WERI-Rb-1 (cell line): Measurements from ENCODE around the gene PRRX2.

Experiments
- DNase-seq: peaks from one replicate; pipeline ENCODE4 v3.0.0-alpha.2; 2020
- H3K27ac ChIP-seq: fragments of 250-450 bp; sonication (Bioruptor Pico); 2 replicates; pipeline ENCODE4 v1.5.1; 2020; ENCODE audit warnings: mild to moderate bottlenecking, moderate library complexity
- H3K27me3 ChIP-seq: fragments of 250-450 bp; sonication (Bioruptor Pico); 2 replicates; pipeline ENCODE4 v1.5.1; 2021; ENCODE audit warnings: mild to moderate bottlenecking, low read depth, moderate library complexity; ENCODE audit not compliant: insufficient read depth, severe bottlenecking
- H3K36me3 ChIP-seq: fragments of 250-450 bp; sonication (Bioruptor Pico); 2 replicates; pipeline ENCODE4 v1.5.1; 2020; ENCODE audit warnings: mild to moderate bottlenecking, moderate library complexity
- H3K4me3 ChIP-seq: 2 replicates; pipeline ENCODE4 v1.5.1; 2011; ENCODE audit warnings: low read depth, mild to moderate bottlenecking, control low read depth, low read length
- H3K9me3 ChIP-seq: fragments of 250-450 bp; sonication (Bioruptor Pico); 2 replicates; pipeline ENCODE4 v1.5.1; 2021; ENCODE audit warnings: mild to moderate bottlenecking, moderate library complexity; ENCODE audit not compliant: severe bottlenecking
- TF ChIP-seq, protein P1 (sequence below): IDR thresholded peaks from 2 replicates; pipeline ENCODE4 v1.5.1; 2011; ENCODE audit warnings: low read depth, mild to moderate bottlenecking, control low read depth, inconsistent platforms, low read length

The PRRX2 gene

DNA sequence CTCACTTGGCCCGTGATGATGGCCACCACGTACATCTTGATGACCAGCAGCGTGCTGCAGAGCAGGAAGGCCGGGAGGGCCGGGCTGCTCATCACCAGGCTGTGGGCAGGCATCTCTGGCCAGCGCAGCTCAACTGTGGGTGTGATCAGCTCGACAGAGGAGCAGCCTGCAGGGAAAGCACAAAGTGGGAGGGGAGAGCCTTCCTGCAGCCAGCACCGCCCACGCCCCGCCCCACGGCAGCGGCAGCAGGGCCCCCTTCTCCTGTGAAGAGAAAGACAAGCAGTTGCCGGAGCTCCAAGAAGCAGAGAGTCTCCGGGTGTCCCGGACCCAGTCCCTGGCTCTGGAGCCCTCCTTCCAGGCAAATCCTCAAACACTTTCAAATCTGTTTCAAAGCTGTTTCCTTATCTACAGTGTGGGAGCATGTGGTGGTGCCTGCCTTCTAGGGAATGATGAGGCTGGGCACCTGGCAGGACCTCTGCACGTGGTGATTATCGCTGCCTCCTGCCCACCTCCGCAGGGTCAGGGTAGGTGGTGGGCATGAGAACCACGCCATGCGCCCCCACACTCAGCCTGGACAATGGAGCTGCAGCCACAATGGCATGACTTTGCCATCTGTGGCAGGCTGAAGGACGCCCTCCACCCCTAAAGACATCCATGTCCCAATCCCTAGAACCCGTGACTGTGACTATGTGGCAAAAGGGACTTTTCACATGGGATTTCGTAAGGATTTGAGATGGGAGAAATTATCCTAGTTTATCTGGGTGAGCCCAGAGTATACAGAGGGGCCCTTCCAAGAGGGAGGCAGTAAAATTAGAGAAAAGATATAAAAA, 87.7 kb downstream of the PRRX2 start, which contains the start of gene PTGES:
Gene PTGES (minus strand): TSS at position 143 of the 830 bp plus-strand sequence. CDS start 30 bp downstream, at position 113.
- no peaks in the 10 kb centered on the region for H3K27me3 ChIP-seq
- peak within 1 kb of the TSS; percentile 48 for H3K27ac ChIP-seq
- H3K9me3 ChIP-seq, result peaks cover 2% of the 10 kb centered on the region
- H3K36me3 ChIP-seq, result no peaks in the 10 kb centered on the region
- DNase-seq, result peak; percentile 94
- TF ChIP-seq, protein P1, sequence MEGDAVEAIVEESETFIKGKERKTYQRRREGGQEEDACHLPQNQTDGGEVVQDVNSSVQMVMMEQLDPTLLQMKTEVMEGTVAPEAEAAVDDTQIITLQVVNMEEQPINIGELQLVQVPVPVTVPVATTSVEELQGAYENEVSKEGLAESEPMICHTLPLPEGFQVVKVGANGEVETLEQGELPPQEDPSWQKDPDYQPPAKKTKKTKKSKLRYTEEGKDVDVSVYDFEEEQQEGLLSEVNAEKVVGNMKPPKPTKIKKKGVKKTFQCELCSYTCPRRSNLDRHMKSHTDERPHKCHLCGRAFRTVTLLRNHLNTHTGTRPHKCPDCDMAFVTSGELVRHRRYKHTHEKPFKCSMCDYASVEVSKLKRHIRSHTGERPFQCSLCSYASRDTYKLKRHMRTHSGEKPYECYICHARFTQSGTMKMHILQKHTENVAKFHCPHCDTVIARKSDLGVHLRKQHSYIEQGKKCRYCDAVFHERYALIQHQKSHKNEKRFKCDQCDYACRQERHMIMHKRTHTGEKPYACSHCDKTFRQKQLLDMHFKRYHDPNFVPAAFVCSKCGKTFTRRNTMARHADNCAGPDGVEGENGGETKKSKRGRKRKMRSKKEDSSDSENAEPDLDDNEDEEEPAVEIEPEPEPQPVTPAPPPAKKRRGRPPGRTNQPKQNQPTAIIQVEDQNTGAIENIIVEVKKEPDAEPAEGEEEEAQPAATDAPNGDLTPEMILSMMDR, result no peak
- H3K4me3 ChIP-seq, result peak within 1 kb of the TSS; percentile 22

DNA sequence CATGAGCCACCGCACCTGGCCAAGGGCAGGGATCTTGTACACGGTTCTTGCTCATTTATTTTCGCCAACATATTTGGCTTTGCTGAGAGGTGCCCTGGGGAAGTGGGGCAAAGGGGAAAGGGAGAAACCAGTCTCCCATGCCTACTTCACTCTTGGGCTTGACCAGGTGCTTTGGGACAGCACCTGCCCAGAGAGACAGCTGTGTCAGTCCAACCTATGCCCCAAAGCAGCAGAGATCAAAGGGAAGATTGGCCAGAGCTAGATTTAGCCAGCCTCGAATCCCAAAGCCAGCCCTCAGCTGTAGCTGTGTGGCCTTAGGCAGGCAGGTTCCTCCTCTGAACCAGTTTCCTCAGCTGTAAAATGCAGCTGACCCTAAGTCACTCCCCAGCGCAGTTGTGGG, 89.7 kb downstream of the PRRX2 start:
- no peak overlapping the region for H3K4me3 ChIP-seq
- no peak overlapping the region for H3K27ac ChIP-seq
- DNase-seq, result no peak
- peaks cover 2% of the 10 kb centered on the region for H3K9me3 ChIP-seq
- H3K36me3 ChIP-seq, result no peaks in the 10 kb centered on the region
- no peaks in the 10 kb centered on the region for H3K27me3 ChIP-seq
- TF ChIP-seq, protein P1, result no peak

DNA sequence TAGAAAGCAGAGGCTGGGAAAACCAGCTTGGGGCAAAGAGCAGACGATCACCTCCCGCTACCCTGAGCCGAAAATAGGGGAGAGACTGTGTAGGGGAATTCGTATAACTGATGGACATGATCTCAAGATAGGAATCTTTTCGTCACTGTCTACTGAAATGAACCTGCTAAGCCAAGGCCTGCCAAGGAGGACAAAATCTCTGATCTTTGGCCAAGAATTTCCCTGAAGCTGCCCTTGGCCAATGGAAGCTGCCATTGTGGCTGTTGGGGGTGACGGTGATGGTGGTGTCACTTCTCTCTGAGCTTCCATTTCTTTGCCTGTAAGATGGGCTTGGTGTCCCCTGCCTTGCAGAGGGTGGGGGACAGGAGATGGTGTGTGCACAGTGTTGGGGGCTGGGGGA, 90.7 kb downstream of the PRRX2 start:
- TF ChIP-seq, protein P1, result no peak
- no peak overlapping the region for H3K27ac ChIP-seq
- H3K36me3 ChIP-seq, result no peaks in the 10 kb centered on the region
- no peaks in the 10 kb centered on the region for H3K27me3 ChIP-seq
- H3K9me3 ChIP-seq, result peaks cover 2% of the 10 kb centered on the region
- DNase-seq, result no peak
- H3K4me3 ChIP-seq, result no peak overlapping the region

DNA sequence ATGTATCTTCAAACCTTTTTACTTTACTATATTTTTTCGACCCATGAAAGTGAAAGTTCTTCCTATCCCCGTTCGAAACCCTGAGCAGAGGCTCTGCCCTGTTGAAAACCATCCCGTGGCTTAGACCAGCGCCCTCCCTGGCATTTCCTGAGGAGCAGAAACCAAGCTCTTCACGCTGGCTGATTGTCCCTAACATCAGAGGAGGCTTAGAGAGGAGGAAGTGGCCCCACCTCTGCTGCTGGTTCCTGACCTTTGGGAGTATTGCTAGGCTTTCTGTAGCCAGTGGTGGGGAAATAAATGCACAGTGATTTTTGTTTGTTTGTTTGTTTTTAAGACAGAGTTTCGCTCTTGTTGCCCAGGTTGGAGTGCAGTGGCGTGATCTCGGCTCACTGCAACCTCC, 91.6 kb downstream of the PRRX2 start:
- Histone ChIP-seq H3K36me3 (no peaks in the 10 kb centered on the region), H3K4me3 (no peak overlapping the region), H3K9me3 (peaks cover 2% of the 10 kb centered on the region), H3K27ac (no peak overlapping the region), H3K27me3 (no peaks in the 10 kb centered on the region)
- TF ChIP-seq, protein P1, result no peak
- no peak for DNase-seq

DNA sequence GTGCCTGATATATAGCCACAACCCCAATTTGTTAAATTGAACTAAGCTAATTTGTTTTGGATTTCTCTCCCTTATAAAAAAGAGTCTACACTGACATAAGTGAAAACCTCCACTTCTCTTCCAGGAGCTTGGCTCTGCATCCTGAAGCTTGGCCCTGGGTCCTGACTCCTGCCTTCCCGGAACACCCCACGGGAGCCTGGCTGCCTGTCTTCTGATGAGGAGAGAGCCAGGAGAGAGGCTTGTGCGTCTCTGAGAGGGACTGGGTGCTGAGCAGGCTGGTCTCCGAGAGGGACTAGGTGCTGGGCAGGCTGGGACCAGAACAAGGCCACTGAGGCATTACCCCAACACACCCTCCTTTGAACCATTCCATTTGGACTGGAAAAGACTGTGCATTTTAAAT, 93.9 kb downstream of the PRRX2 start:
- no peak for DNase-seq
- H3K9me3 ChIP-seq, result peaks cover 2% of the 10 kb centered on the region

More for the DNA sequence above, 93.9 kb downstream of the PRRX2 start:
- Histone ChIP-seq H3K4me3 (no peak overlapping the region), H3K27ac (no peak overlapping the region), H3K27me3 (no peaks in the 10 kb centered on the region), H3K36me3 (no peaks in the 10 kb centered on the region)
- TF ChIP-seq, protein P1, result no peak
